Muscle of leg (tissue), 11 donors: ENCODE results near the gene CD79A. TPM values are rescaled to one million over a fixed set of nuclear protein-coding genes. Genes with fewer than 3 reads are reported as not detected.
A peak's percentile ranks its signal among the peaks of the same experiment; 100 is the strongest.

Source experiments
- DNase-seq: peaks from one replicate; pipeline ENCODE4 v3.0.0; 2013
- H3K27ac ChIP-seq: one replicate; pipeline ENCODE4 v1.5.1; 2013; ENCODE audit warnings: mild to moderate bottlenecking, low read length, control low read depth
- H3K27me3 ChIP-seq: one replicate; pipeline ENCODE4 v1.6.1; 2013; ENCODE audit warnings: low read length; ENCODE audit not compliant: control insufficient read depth, insufficient read depth
- H3K36me3 ChIP-seq: one replicate; pipeline ENCODE4 v1.6.1; 2013; ENCODE audit warnings: low read length; ENCODE audit not compliant: control insufficient read depth, insufficient read depth
- H3K4me1 ChIP-seq: one replicate; pipeline ENCODE4 v1.6.1; 2013; ENCODE audit warnings: low read length; ENCODE audit not compliant: control insufficient read depth, insufficient read depth
- H3K4me3 ChIP-seq: one replicate; pipeline ENCODE4 v1.5.1; 2013; ENCODE audit warnings: low read length, control low read depth
- H3K9me3 ChIP-seq: replicated peaks from 2 replicates; pipeline ENCODE4 v1.6.1; 2013; ENCODE audit warnings: low read depth, low read length; ENCODE audit not compliant: control insufficient read depth
- WGBS: methylation state at CpG from one replicate; pipeline ENCODE4 v1.1.5; 2013; ENCODE audit warnings: missing lambda C conversion rate; ENCODE audit not compliant: insufficient coverage; 5-methylcytosine and 5-hydroxymethylcytosine counted together
- polyA plus RNA-seq, 8 donors: library from polyadenylated mRNA; unstranded; fragments of 120-200 nt; gene quantifications; one replicate each; pipeline versions ENCODE4 v1.2.1 to v1.2.3, GENCODE V29; 2013; ENCODE audit warnings: inconsistent platforms in 1 of 8, low replicate concordance in 1 of 8; ENCODE audit not compliant: insufficient read length in 8 of 8, insufficient read depth in 1 of 8
- total RNA-seq: library from RNA; stranded (reverse); fragments of 120-200 nt; gene quantifications from one replicate; pipeline ENCODE4 v1.2.4, GENCODE V29; 2013

CD79A gene
- total and polyA plus RNA-seq, 9 donors: 0.49 to 1.8 (median 0.88) TPM

- H3K27ac ChIP-seq: no peak overlapping the region
- no CpG with 5 or more reads among the region's 2 CpGs for WGBS
- H3K4me1 ChIP-seq: no peaks in the 10 kb centered on the region
- no peaks in the 10 kb centered on the region for H3K9me3 ChIP-seq
- DNase-seq: no peak
- H3K36me3 ChIP-seq: no peaks in the 10 kb centered on the region
- H3K4me3 ChIP-seq: no peak overlapping the region
- H3K27me3 ChIP-seq: peaks cover 13% of the 10 kb centered on the region
These were observed 28.0 kb upstream of the CD79A start for GRCh38 chr19:41849067-41849466.

DNA sequence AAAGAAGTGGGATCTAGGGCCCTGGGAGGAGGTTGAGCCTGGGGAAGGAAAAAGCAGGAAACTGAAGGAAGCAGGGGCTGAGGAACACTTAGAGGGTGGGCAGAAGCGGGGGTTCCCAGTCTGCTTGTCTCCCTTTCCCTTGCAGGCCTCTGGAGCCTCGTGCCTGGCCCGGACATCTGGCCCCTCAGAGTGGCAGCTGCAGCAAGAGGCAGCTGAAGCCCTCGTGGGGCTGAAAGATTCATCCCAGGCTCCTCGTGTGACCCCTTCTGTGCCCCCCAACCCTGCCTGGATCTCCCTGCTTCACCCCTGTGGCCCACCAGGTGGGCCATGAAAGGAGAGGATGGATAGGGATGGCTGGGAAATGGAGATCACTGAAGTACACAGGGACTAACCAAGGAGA lies 26.7 kb upstream of the CD79A start:
- peaks cover 17% of the 10 kb centered on the region for H3K27me3 ChIP-seq
- no peaks in the 10 kb centered on the region for H3K9me3 ChIP-seq
- H3K4me1 ChIP-seq: no peaks in the 10 kb centered on the region
- no peak for DNase-seq
- 62% methylated on average over 4 of the region's 5 CpGs for WGBS
- no peak overlapping the region for H3K27ac ChIP-seq
- no peaks in the 10 kb centered on the region for H3K36me3 ChIP-seq
- no peak overlapping the region for H3K4me3 ChIP-seq

GRCh38 chr19:41851456-41851855 lies 25.6 kb upstream of the CD79A start:
- H3K27ac ChIP-seq: no peak overlapping the region
- no peaks in the 10 kb centered on the region for H3K4me1 ChIP-seq
- no peak for DNase-seq
- WGBS: 14% methylated on average over 1 of the region's 4 CpGs
- no peaks in the 10 kb centered on the region for H3K36me3 ChIP-seq
- H3K4me3 ChIP-seq: no peak overlapping the region
- no peaks in the 10 kb centered on the region for H3K9me3 ChIP-seq
- peaks cover 17% of the 10 kb centered on the region for H3K27me3 ChIP-seq

DNA sequence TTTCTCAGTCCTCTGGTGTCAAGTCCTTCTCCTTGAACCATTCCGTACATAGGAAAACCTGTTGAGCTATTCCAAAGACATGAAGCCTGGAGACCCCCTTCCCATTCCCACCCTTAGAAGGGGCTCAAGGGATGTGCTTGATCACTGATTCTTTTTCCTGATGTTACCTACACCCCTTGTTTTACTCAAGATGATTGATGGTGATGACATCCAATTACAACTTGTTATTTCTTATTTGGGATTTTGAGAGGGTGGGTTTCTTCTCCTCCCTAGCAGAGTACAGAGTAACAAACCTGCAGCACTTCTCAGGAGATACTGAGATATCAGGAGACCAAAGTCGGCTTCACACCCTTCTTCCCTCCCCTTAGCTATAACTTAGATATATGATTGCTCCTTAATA lies 23.7 kb upstream of the CD79A start:
- WGBS: 0% methylated on average over 1 of the region's 2 CpGs
- H3K9me3 ChIP-seq: no peaks in the 10 kb centered on the region
- no peaks in the 10 kb centered on the region for H3K36me3 ChIP-seq
- no peak overlapping the region for H3K4me3 ChIP-seq
- no peaks in the 10 kb centered on the region for H3K4me1 ChIP-seq
- peaks cover 17% of the 10 kb centered on the region for H3K27me3 ChIP-seq
- DNase-seq: no peak
- H3K27ac ChIP-seq: no peak overlapping the region

GRCh38 chr19:41853768-41854167 lies 23.3 kb upstream of the CD79A start:
- no peak for DNase-seq
- H3K36me3 ChIP-seq: no peaks in the 10 kb centered on the region
- H3K27ac ChIP-seq: no peak overlapping the region
- H3K4me1 ChIP-seq: no peaks in the 10 kb centered on the region
- peaks cover 17% of the 10 kb centered on the region for H3K27me3 ChIP-seq
- no peak overlapping the region for H3K4me3 ChIP-seq
- no peaks in the 10 kb centered on the region for H3K9me3 ChIP-seq
- no CpG with 5 or more reads among the region's 2 CpGs for WGBS

- Histone ChIP-seq H3K27ac (peak overlapping the region; percentile 73), H3K36me3 (peaks cover 33% of the 10 kb centered on the region), H3K9me3 (no peaks in the 10 kb centered on the region), H3K4me3 (peak overlapping the region; percentile 23), H3K27me3 (peaks cover 4% of the 10 kb centered on the region), H3K4me1 (peaks cover 25% of the 10 kb centered on the region)
- 5% methylated on average over 5 of the region's 8 CpGs for WGBS
- DNase-seq: no peak
These were observed 17.9 kb upstream of the CD79A start for GRCh38 chr19:41859213-41859617.

GRCh38 chr19:41859618-41860418 lies 17.3 kb upstream of the CD79A start, which contains the start of gene RPS19:
Gene RPS19, plus strand, starts transcription at chr19:41860255. Its CDS starts 520 bp downstream, at chr19:41860775.
- peak; percentile 100 for DNase-seq
- H3K9me3 ChIP-seq: no peaks in the 10 kb centered on the region
- WGBS: under 1% methylated on average over 71 of the region's 76 CpGs
- peak within 1 kb of the TSS; percentile 92 for H3K4me3 ChIP-seq
- no peaks in the 10 kb centered on the region for H3K27me3 ChIP-seq
- peaks cover 25% of the 10 kb centered on the region for H3K4me1 ChIP-seq
- peaks cover 39% of the 10 kb centered on the region for H3K36me3 ChIP-seq
- H3K27ac ChIP-seq: peak within 1 kb of the TSS; percentile 100

- H3K27ac ChIP-seq: peak overlapping the region; percentile 79
- peaks cover 25% of the 10 kb centered on the region for H3K4me1 ChIP-seq
- WGBS: under 1% methylated on average over 44 of the region's 45 CpGs
- peaks cover 46% of the 10 kb centered on the region for H3K36me3 ChIP-seq
- H3K27me3 ChIP-seq: no peaks in the 10 kb centered on the region
- H3K4me3 ChIP-seq: peak overlapping the region; percentile 92
- no peaks in the 10 kb centered on the region for H3K9me3 ChIP-seq
- DNase-seq: peak; percentile 67
These were observed 16.5 kb upstream of the CD79A start for GRCh38 chr19:41860419-41861115.

DNA sequence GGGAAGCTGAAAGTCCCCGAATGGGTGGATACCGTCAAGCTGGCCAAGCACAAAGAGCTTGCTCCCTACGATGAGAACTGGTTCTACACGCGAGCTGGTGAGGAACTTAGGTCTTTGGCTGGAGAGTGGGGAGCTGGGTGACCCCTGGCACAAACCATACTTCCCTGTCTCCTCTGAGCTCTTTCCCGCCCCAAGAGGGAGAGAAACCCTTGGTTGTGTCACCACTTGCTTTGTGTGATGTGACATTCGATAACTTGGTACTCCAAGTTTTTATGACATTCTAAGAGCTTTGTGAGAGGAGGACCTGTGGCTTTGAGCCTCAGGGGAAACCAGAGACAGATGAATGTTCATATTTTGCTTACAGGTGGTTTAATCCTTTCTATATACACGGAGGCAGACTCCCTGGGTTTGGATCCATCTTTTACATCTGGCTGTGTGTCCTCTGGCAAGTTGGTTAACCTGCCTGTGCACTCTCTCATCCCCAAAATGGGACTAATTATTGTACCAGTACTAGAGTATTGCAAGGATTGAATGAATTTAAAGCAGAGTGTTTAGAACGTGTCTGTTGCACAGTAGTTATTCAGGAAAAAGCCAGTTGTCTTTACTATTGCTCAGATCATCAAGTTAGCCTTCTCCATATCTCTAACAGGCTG lies 15.8 kb upstream of the CD79A start:
- Histone ChIP-seq H3K4me1 (peaks cover 25% of the 10 kb centered on the region), H3K27ac (peak overlapping the region; percentile 79), H3K36me3 (peaks cover 49% of the 10 kb centered on the region), H3K27me3 (no peaks in the 10 kb centered on the region), H3K4me3 (peak overlapping the region; percentile 92), H3K9me3 (no peaks in the 10 kb centered on the region)
- WGBS: 57% methylated on average over 3 of the region's 9 CpGs
- no peak for DNase-seq

DNA sequence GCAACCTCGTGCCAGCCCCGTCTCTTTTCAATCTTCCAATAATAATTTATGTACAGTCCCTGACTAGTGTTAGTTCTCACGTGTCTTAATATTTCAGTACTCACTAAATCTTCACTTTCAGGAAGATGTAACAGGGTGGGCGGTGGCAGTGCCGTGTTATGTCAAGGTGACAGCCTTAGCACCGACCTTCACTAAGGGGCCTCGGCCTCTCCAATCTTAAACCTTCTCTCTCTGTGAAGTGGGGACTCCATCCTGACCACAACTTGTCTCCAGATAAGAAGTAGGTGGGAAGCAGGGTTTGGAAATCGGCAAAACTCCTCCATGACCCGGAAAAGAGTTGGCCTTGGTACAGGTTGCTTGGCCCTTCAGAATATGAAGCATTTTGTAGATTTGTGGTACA lies 15.2 kb upstream of the CD79A start:
- H3K27me3 ChIP-seq: no peaks in the 10 kb centered on the region
- no peak for DNase-seq
- WGBS: 78% methylated on average over 2 of the region's 9 CpGs
- peaks cover 25% of the 10 kb centered on the region for H3K4me1 ChIP-seq
- no peak overlapping the region for H3K4me3 ChIP-seq
- peaks cover 54% of the 10 kb centered on the region for H3K36me3 ChIP-seq
- H3K9me3 ChIP-seq: no peaks in the 10 kb centered on the region
- no peak overlapping the region for H3K27ac ChIP-seq
